Measurements from ENCODE around the gene IZUMO2.

GRCh38 chr19:50203281-50204080 is 40.4 kb upstream of the IZUMO2 start, which contains the start of gene MYH14:
- TF ChIP-seq CTCF (IDR thresholded peaks at IDR 0.05) (no peak), POLR2A (IDR thresholded peaks at IDR 0.05) (peak in 1 of 4 donors; percentile 73)

All from esophagus squamous epithelium (tissue), 4 donors.